GM12865 (cell line): ENCODE data around the gene DDT.
"Not testable (repeated sequence)": the region's sequence is repeated elsewhere in the genome, so short reads cannot be mapped to it uniquely, and the experiment has no call there.

Source experiments
- DNase-seq: peaks from one replicate; pipeline ENCODE4 v3.0.0; 2010; ENCODE audit warnings: low read depth
- H3K4me3 ChIP-seq: 2 replicates; pipeline ENCODE4 v1.5.1; 2011; ENCODE audit warnings: mild to moderate bottlenecking, low read depth, low read length, control low read depth
- TF ChIP-seq, protein P1 (sequence below): IDR thresholded peaks from 2 replicates; pipeline ENCODE4 v1.5.1; 2011; ENCODE audit warnings: low read length, control low read depth, low read depth, inconsistent platforms; ENCODE audit not compliant: insufficient read depth; ENCODE audit errors: missing control alignments

The DDT gene

DNA sequence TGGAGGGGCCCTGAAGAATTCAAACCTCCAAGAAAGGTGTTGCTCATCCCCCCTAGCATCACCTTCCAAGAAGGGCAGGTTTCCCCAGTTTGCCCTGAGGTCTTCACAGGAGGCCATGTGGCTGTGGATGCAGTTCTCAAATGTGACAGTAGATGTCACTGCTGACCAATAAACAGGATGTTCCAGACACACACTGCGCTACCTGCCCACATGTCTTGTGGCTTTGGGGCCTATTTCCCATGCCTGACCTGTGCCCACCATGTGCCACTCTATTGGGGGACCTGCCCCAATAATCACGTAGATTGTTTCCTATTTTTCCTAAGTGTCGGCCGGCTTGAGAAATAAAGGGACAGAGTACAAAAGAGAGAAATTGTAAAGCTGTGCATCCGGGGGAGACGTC, 10.2 kb upstream of the DDT start:
- H3K4me3 ChIP-seq, result no peak overlapping the region
- TF ChIP-seq, protein P1, sequence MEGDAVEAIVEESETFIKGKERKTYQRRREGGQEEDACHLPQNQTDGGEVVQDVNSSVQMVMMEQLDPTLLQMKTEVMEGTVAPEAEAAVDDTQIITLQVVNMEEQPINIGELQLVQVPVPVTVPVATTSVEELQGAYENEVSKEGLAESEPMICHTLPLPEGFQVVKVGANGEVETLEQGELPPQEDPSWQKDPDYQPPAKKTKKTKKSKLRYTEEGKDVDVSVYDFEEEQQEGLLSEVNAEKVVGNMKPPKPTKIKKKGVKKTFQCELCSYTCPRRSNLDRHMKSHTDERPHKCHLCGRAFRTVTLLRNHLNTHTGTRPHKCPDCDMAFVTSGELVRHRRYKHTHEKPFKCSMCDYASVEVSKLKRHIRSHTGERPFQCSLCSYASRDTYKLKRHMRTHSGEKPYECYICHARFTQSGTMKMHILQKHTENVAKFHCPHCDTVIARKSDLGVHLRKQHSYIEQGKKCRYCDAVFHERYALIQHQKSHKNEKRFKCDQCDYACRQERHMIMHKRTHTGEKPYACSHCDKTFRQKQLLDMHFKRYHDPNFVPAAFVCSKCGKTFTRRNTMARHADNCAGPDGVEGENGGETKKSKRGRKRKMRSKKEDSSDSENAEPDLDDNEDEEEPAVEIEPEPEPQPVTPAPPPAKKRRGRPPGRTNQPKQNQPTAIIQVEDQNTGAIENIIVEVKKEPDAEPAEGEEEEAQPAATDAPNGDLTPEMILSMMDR, result peak; percentile 82
- DNase-seq, result peak; percentile 68

DNA sequence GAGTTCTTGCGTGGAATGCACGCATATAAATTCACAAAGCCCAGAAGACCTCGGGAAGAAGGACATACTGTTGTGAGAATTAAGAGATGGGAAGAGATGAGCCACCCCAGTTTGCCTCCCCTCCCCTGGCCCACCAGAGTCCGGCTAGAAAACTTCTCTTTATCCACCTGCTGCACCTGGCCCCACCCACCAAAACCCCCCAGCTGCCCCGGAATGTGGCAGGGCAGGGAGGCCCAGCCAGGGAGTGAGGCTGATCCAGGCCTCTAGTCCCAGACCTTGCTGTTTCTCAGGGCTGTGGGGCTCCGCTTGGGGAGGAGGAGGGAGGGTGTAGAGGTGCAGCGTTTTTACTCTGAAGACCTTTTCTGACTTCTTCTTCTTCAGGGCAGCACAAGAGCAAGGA, 6.3 kb upstream of the DDT start:
- not testable (repeated sequence) for DNase-seq, H3K4me3 ChIP-seq

DNA sequence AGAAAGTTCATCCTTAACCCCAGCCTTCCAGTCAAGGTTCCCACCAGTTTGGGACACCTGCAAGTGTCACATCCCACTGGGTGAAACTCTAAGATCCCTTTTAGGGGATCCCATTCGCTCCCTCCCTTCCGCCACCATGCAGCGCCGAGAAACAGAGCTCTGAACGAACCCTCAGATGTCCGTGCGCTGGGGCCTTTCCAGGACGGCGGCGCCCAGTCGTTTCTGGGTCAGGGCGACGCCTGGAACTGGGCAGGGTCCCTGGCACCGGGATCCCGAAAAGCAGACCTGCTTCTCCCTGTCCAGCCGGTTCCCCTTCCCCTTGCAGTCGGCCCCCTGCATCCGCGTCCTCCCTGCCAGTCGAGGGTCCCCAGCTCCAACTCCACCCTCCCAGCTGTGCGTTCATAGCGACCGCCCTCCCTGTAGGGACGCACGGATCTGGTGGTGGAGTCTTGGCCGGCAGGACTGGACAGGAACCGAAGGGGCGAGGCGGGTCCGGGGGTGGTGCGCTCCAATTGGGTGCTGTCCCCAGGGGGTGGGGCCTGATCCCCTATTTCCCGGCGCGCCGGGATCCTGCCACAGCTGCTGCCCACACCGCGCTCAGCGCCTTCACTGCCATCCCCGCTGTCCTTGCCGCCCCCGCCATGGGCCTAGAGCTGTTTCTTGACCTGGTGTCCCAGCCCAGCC, 5.5 kb upstream of the DDT start, which contains the start of gene GSTT2:
Gene GSTT2, plus strand, starts transcription at position 578 of the 684 bp plus-strand sequence.
- not testable (repeated sequence) for H3K4me3 ChIP-seq, DNase-seq

DNA sequence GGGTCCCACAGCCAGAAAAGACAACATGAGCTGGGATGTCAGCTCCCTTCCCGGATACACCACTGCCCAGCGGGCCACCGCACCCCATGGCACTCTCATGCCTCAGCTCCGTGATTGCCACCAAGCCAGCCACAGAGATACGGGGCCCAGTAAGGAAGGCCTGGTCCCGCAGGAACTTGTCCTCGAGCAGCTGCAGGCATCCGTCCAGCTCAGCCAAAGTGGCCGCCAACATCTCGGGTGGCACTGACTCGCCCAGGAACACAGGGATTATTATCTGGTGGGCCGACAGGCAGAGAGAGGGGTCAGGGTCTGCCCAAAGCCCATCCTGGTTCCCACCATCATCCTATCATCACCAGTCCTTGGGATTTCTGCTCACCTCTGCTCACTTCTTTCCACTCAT, 3.1 kb upstream of the DDT start:
- not testable (repeated sequence) for DNase-seq, H3K4me3 ChIP-seq

DNA sequence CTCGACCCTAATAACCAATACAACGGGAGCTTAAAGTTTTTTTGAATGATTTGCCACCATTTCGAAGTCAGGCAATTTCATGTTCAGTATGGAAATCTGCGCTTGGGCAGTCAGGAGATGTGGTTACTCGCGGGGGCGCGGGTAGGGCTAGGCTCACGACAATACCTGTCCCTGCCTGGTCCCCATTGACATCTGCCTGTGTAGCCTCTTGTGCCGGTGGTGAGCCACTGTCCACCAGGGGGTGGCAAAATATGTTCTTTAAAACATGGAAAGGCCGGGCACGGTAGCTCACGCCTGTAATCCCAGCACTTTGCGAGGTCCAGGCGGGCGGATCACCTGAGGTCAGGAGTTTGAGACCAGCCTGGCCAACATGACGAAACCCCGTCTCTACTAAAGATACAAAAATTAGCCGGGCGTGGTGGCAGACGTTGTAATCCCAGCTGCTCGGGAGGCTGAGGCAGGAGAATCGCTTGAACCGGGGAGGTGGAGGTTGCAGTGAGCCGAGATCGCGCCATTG, 653 bp upstream of the DDT start:
- not testable (repeated sequence) for H3K4me3 ChIP-seq, DNase-seq

DNA sequence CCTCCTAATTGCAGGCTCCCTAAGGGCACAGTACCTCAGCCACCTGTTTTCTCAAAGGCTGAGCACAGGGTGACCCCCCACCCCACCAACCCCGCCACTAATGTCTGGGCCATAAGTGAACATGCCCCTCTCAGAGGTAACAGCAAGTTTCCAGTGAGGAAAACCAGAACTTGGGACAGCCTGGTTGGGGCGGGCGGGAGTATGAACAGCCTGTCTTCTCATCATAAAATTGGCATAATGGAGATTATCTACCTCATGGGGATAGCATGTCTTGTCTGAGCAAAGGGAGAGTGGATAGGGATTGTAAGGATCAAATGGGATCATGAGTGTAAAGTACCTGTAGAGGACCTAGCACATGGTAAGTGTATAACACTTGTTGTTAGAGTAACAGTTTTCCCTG, 2.3 kb downstream of the DDT start:
- DNase-seq, H3K4me3 ChIP-seq: not testable (repeated sequence)

DNA sequence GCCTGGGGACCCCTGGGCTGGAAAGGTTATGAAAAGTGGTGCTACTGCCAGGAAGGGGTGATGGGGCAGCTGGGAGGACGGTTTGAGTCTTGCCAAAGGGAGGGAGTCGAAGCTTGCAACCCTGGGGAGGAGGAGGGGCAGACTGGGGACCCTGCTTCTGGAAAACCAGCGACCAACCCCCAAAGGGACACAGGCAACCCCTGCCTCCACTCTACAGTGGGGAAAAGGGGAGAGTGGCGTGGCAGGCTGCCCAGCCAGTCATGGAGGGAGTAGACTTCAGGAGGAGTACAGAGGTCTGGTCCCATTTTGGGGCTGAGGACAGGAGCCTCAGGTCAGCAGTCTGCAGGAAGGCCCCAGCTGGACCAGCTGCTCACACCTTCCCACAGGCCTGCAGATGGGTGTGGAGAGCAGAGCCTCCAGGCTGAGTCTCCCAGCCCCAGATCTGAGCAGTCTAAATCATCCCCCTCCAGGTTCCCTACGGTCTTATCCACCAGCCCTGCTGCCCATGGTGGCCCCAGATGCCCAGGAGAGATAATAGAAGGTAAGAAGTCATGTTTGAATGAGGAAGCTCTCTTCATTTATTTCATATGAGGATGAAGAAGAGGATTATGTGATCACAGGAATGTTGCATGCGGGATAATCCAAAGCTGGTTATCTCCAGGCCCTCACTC, 3.3 kb downstream of the DDT start:
- TF ChIP-seq, protein P1, result no peak
- DNase-seq, result peak; percentile 15
- no peak overlapping the region for H3K4me3 ChIP-seq

DNA sequence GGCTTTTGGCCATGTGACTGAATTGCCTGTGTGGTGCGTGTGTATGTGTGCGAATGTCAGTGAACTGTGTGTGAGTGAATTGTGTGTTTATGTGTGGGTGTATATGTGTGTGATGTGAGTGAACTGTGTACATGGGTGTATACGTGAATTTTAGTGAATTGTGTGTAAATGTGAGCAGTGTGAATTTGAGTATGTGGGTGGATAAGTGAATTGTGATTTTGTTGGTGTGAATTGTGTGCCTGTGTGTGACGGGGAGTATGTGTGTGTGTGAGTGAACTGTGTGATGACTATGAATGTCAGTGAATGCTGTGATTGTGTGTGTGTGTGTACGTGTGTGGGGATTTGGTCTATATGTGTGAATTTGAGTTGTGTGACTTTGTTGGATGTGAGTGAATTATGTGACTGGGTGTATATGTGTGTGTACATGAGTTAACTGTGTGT, 4.0 kb downstream of the DDT start:
- no peak overlapping the region for H3K4me3 ChIP-seq
- TF ChIP-seq, protein P1, result no peak
- no peak for DNase-seq

DNA sequence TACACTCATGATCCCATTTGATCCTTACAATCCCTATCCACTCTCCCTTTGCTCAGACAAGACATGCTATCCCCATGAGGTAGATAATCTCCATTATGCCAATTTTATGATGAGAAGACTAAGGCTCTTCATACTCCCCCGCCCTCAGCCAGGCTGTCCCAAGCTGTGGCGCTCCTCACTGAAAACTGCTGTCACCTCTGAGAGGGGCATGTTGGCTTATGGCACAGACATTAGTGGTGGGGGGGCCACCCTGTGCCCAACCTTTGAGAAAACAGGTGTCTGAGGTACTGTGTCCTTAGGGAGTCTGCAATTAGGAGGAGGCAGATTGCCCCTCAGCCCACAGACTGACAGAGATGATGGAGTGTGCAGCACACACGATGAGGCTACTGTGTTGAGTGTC, 5.2 kb downstream of the DDT start:
- no peak overlapping the region for H3K4me3 ChIP-seq
- TF ChIP-seq, protein P1, result no peak
- DNase-seq, result no peak

DNA sequence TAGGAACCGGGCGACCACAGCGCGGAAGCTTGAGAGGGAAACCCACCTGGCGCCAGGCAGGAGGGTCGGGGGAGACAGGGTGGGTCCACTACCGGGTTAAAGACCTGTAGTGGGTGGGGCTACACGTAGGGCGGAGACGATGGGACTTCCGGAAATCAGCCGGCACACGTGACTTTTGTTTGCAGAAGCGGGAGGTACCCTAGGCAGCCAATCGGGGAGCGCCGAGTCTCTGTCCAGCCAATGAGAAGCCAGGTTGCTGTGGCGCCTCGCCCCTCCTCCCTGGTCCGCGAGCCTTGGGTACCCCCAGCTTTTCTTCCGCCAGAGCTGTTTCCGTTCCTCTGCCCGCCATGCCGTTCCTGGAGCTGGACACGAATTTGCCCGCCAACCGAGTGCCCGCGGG, 7.7 kb downstream of the DDT start, which contains the start of gene DDTL:
Gene DDTL, plus strand, starts transcription at position 321 of the 400 bp plus-strand sequence. Its CDS starts 27 bp downstream, at position 348.
- DNase-seq, H3K4me3 ChIP-seq: not testable (repeated sequence)

DNA sequence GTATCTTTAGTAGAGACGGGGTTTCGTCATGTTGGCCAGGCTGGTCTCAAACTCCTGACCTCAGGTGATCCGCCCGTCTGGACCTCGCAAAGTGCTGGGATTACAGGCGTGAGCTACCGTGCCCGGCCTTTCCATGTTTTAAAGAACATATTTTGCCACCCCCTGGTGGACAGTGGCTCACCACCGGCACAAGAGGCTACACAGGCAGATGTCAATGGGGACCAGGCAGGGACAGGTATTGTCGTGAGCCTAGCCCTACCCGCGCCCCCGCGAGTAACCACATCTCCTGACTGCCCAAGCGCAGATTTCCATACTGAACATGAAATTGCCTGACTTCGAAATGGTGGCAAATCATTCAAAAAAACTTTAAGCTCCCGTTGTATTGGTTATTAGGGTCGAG, 8.1 kb downstream of the DDT start:
- not testable (repeated sequence) for H3K4me3 ChIP-seq, DNase-seq

DNA sequence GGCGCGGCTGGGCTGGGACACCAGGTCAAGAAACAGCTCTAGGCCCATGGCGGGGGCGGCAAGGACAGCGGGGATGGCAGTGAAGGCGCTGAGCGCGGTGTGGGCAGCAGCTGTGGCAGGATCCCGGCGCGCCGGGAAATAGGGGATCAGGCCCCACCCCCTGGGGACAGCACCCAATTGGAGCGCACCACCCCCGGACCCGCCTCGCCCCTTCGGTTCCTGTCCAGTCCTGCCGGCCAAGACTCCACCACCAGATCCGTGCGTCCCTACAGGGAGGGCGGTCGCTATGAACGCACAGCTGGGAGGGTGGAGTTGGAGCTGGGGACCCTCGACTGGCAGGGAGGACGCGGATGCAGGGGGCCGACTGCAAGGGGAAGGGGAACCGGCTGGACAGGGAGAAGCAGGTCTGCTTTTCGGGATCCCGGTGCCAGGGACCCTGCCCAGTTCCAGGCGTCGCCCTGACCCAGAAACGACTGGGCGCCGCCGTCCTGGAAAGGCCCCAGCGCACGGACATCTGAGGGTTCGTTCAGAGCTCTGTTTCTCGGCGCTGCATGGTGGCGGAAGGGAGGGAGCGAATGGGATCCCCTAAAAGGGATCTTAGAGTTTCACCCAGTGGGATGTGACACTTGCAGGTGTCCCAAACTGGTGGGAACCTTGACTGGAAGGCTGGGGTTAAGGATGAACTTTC, 13.0 kb downstream of the DDT start, which contains the start of gene GSTT2B:
Gene GSTT2B, minus strand, starts transcription at position 112 of the 688 bp plus-strand sequence. Its CDS starts 64 bp downstream, at position 48.
- DNase-seq, H3K4me3 ChIP-seq: not testable (repeated sequence)
